ENCODE data around the gene TBL1X. TPM values are rescaled to one million over a fixed set of nuclear protein-coding genes. Genes with fewer than 3 reads are reported as not detected.

Gene TBL1X
- total and polyA plus RNA-seq, 2 donors (not counting 1 experiment from before 2014, with no cell fraction given): 8.8 to 65.1 TPM

DNA sequence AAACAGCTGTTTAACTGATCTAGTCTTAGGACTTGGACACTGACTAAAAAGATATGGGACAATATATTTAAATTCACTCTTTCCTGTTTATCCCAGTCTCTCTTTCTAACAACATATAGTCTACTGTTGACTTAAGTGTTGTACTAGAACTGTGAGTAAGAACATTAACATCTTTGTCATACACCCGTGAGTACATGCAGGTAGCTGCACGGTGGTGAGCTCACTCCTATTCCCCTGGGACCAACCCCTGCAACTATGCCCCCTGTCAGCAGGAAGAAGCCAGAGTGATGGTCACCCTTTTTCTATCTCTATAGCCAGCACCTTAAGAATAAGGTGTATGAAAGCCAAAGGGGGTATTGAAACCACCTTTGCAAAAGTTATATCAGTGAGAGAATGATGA is 17.6 kb downstream of the TBL1X start:
- no peaks in the 10 kb centered on the region for H3K27me3 ChIP-seq (replicated peaks in 1 of 4; ENCODE audit: control extremely low read depth in 1 of 4, control insufficient read depth in 3 of 4, insufficient read depth in 4 of 4, low read length in 3 of 4)
- peaks cover 80% of the 10 kb centered on the region for H3K79me2 ChIP-seq (ENCODE audit: control insufficient read depth, insufficient read depth, low read length)
- H2AFZ ChIP-seq (ENCODE audit: insufficient read depth, low read depth, low read length, poor library complexity, severe bottlenecking): no peak overlapping the region
- Mint-ChIP-seq H3K4me3 (peak overlapping the region; percentile 26), H3K27me3 (no peaks in the 10 kb centered on the region), H3K9me3 (ENCODE audit: insufficient read depth) (no peaks in the 10 kb centered on the region), H3K27ac (no peak overlapping the region), H3K4me1 (peaks cover 32% of the 10 kb centered on the region)
- intact Hi-C loops (cut with micrococcal nuclease): no loop called here
- H4K20me1 ChIP-seq (ENCODE audit: control insufficient read depth, insufficient read depth, low read length, poor library complexity, severe bottlenecking): peaks cover 33% of the 10 kb centered on the region
- no peak overlapping the region for H3K9ac ChIP-seq (ENCODE audit: low read length)
- H3K4me2 ChIP-seq (replicated peaks; ENCODE audit: low read depth, low read length, poor library complexity, severe bottlenecking): peak overlapping the region; percentile 27
- no peaks in the 10 kb centered on the region for H3K9me3 ChIP-seq (ENCODE audit: control extremely low read depth in 1 of 3, control insufficient read depth in 2 of 3, insufficient read depth in 1 of 3, low read length in 2 of 3)
- DNase-seq: no peak
- no peak for TF ChIP-seq EZH2 (IDR thresholded peaks at IDR 0.05; ENCODE audit: borderline replicate concordance, insufficient read depth, low read depth, low read length, poor library complexity, severe bottlenecking)
- TF ChIP-seq, protein P1, sequence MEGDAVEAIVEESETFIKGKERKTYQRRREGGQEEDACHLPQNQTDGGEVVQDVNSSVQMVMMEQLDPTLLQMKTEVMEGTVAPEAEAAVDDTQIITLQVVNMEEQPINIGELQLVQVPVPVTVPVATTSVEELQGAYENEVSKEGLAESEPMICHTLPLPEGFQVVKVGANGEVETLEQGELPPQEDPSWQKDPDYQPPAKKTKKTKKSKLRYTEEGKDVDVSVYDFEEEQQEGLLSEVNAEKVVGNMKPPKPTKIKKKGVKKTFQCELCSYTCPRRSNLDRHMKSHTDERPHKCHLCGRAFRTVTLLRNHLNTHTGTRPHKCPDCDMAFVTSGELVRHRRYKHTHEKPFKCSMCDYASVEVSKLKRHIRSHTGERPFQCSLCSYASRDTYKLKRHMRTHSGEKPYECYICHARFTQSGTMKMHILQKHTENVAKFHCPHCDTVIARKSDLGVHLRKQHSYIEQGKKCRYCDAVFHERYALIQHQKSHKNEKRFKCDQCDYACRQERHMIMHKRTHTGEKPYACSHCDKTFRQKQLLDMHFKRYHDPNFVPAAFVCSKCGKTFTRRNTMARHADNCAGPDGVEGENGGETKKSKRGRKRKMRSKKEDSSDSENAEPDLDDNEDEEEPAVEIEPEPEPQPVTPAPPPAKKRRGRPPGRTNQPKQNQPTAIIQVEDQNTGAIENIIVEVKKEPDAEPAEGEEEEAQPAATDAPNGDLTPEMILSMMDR (IDR thresholded peaks at IDR 0.05): no peak
- no peak overlapping the region for H3K4me3 ChIP-seq (ENCODE audit: control extremely low read depth in 1 of 5, extremely low read depth in 1 of 5, insufficient read depth in 1 of 5, low read depth in 2 of 5, low read length in 4 of 5)
- ChIA-PET POLR2A (no interaction called here), CTCF (no interaction called here)
- no peaks in the 10 kb centered on the region for H3K36me3 ChIP-seq (replicated peaks in 1 of 2; ENCODE audit: control extremely low read depth in 1 of 2, control insufficient read depth in 1 of 2, extremely low read depth in 1 of 2, insufficient read depth in 2 of 2, low read length in 1 of 2)
- no CpG with 5 or more reads among the region's 2 CpGs for WGBS (ENCODE audit: insufficient coverage)
- H3K27ac ChIP-seq (ENCODE audit: low read length in 2 of 2): no peak overlapping the region
- H3K4me1 ChIP-seq (ENCODE audit: control insufficient read depth in 2 of 2, insufficient read depth in 2 of 2, low read length in 2 of 2): peaks cover 10 to 11% of the 10 kb centered on the region in 2 donors
- ATAC-seq (ENCODE audit: low read depth): no peak

DNA sequence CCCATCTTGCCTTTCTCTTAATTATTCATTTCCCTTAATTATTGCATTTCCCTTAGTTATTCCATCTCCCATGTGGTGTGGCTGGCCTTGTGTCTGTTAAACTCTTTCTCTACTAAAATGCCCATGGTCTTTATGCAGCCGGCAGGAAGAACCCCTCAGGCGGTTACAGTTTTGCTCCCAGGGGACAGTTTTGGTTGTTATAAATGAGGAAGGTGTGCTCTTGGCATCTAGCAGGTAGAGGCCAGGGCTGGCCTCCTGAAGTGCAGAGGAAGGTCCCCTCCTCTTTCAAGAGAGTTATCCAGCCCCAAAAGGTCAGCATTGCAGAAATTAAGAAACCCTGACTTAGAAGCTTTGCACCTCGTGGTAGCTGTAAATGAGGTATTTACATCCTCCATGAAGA is 18.0 kb downstream of the TBL1X start:
- Mint-ChIP-seq H3K27me3 (no peaks in the 10 kb centered on the region), H3K4me3 (peak overlapping the region; percentile 2), H3K4me1 (peaks cover 31% of the 10 kb centered on the region), H3K9me3 (ENCODE audit: insufficient read depth) (no peaks in the 10 kb centered on the region), H3K27ac (no peak overlapping the region)
- Histone ChIP-seq H3K9ac (ENCODE audit: low read length) (no peak overlapping the region), H3K4me2 (replicated peaks; ENCODE audit: low read depth, low read length, poor library complexity, severe bottlenecking) (peak overlapping the region; percentile 27), H3K9me3 (ENCODE audit: control extremely low read depth in 1 of 3, control insufficient read depth in 2 of 3, insufficient read depth in 1 of 3, low read length in 2 of 3) (no peaks in the 10 kb centered on the region), H3K79me2 (ENCODE audit: control insufficient read depth, insufficient read depth, low read length) (peaks cover 80% of the 10 kb centered on the region), H3K4me1 (ENCODE audit: control insufficient read depth in 2 of 2, insufficient read depth in 2 of 2, low read length in 2 of 2) (peaks cover 10 to 11% of the 10 kb centered on the region in 2 donors), H4K20me1 (ENCODE audit: control insufficient read depth, insufficient read depth, low read length, poor library complexity, severe bottlenecking) (peaks cover 34% of the 10 kb centered on the region), H2AFZ (ENCODE audit: insufficient read depth, low read depth, low read length, poor library complexity, severe bottlenecking) (no peak overlapping the region), H3K27ac (ENCODE audit: low read length in 2 of 2) (no peak overlapping the region), H3K36me3 (replicated peaks in 1 of 2; ENCODE audit: control extremely low read depth in 1 of 2, control insufficient read depth in 1 of 2, extremely low read depth in 1 of 2, insufficient read depth in 2 of 2, low read length in 1 of 2) (no peaks in the 10 kb centered on the region), H3K4me3 (ENCODE audit: control extremely low read depth in 1 of 5, extremely low read depth in 1 of 5, insufficient read depth in 1 of 5, low read depth in 2 of 5, low read length in 4 of 5) (no peak overlapping the region), H3K27me3 (replicated peaks in 1 of 4; ENCODE audit: control extremely low read depth in 1 of 4, control insufficient read depth in 3 of 4, insufficient read depth in 4 of 4, low read length in 3 of 4) (no peaks in the 10 kb centered on the region)
- intact Hi-C loops (cut with micrococcal nuclease): no loop called here
- ATAC-seq (ENCODE audit: low read depth) (peak; percentile 24), DNase-seq (peak; percentile 16)
- ChIA-PET POLR2A (interaction anchor here (0.5 kb wide), 1 partner anchor 118 kb away, joined by 5 read pairs; no protein-coding TSS in a partner anchor), CTCF (no interaction called here)
- no CpG with 5 or more reads among the region's 3 CpGs for WGBS (ENCODE audit: insufficient coverage)
- no peak for TF ChIP-seq EZH2 (IDR thresholded peaks at IDR 0.05; ENCODE audit: borderline replicate concordance, insufficient read depth, low read depth, low read length, poor library complexity, severe bottlenecking)
- TF ChIP-seq, protein P1 (IDR thresholded peaks at IDR 0.05): no peak

Measured in B cell (primary cell).